ENCODE data around the gene PTPRN2. TPM values are rescaled to one million over a fixed set of nuclear protein-coding genes. Genes with fewer than 3 reads are reported as not detected.

The PTPRN2 gene
- total and polyA plus RNA-seq, 3 experiments from 2014 or later = 0.33 to 1.2 (median 0.42) TPM

- no peaks in the 10 kb centered on the region for H3K36me3 ChIP-seq (ENCODE audit: insufficient read depth, low read length)
- Mint-ChIP-seq H3K27ac (no peak overlapping the region), H3K27me3 (peaks cover 2 to 6% of the 10 kb centered on the region in 2 donors), H3K4me3 (no peak overlapping the region), H3K4me1 (no peaks in the 10 kb centered on the region), H3K9me3 (peaks cover 0 to 7% (median 3%) of the 10 kb centered on the region in 5 donors), H3K36me3 (no peaks in the 10 kb centered on the region)
- H3K27me3 ChIP-seq (ENCODE audit: insufficient read depth, low read length, poor library complexity, severe bottlenecking) = no peaks in the 10 kb centered on the region
- no peaks in the 10 kb centered on the region for H3K4me1 ChIP-seq (ENCODE audit: insufficient read depth, low read length)
- POLR2A ChIA-PET = no interaction called here
- CTCF ChIA-PET = no interaction called here
- DNase-seq = peak in 1 of 5 donors; percentile 26
- H3K9me3 ChIP-seq (ENCODE audit: low read length) = no peaks in the 10 kb centered on the region
- no peak overlapping the region for H3K4me3 ChIP-seq (ENCODE audit: low read length)
- no peak overlapping the region for H3K27ac ChIP-seq (ENCODE audit: low read depth, low read length)
Measured at GRCh38 chr7:158263110-158263963, 324.3 kb downstream of the PTPRN2 start.

DNA sequence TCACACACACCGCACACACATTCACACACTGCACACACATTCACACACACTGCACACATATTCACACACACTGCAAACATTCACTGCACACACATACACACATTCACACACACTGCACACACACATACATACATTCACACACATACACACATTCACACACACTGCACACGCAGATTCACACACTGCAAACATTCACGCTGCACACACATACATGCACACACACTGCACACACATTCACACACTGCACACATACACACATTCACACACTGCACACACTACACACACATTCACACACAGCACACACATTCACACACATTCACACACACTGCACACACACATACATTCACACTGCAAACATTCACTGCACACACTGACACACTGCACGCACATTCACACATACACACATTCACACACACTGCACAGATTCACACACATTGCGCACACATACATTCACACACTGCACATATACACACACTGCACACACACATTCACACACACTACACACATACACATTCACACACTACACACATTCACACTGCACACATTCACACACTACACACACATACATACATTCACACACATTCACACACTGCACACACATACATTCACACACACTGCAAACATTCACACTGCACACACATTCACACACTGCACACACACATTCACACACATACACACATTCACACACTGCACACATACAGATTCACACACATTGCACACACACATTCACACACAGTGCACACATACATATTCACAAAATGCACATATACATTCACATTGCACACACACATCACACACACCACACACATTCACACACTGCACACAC is 325.1 kb downstream of the PTPRN2 start:
- Mint-ChIP-seq H3K4me1 (no peaks in the 10 kb centered on the region), H3K9me3 (peaks cover 0 to 7% (median 3%) of the 10 kb centered on the region in 5 donors)

GRCh38 chr7:158261362-158262235 is 326.0 kb downstream of the PTPRN2 start:
- Histone ChIP-seq H3K4me1 (ENCODE audit: insufficient read depth, low read length) (no peaks in the 10 kb centered on the region), H3K9me3 (ENCODE audit: low read length) (no peaks in the 10 kb centered on the region), H3K4me3 (ENCODE audit: low read length) (no peak overlapping the region), H3K27me3 (ENCODE audit: insufficient read depth, low read length, poor library complexity, severe bottlenecking) (no peaks in the 10 kb centered on the region), H3K36me3 (ENCODE audit: insufficient read depth, low read length) (no peaks in the 10 kb centered on the region), H3K27ac (ENCODE audit: low read depth, low read length) (no peak overlapping the region)
- H3K4me3 Mint-ChIP-seq = no peak overlapping the region
- H3K9me3 Mint-ChIP-seq = peaks cover 0 to 7% (median 3%) of the 10 kb centered on the region in 5 donors
- DNase-seq = no peak
- H3K27me3 Mint-ChIP-seq = peaks cover 2 to 6% of the 10 kb centered on the region in 2 donors
- H3K27ac Mint-ChIP-seq = no peak overlapping the region
- ChIA-PET POLR2A (no interaction called here), CTCF (no interaction called here)
- H3K36me3 Mint-ChIP-seq = no peaks in the 10 kb centered on the region
- H3K4me1 Mint-ChIP-seq = no peaks in the 10 kb centered on the region

More for the DNA sequence above, 325.1 kb downstream of the PTPRN2 start:
- H3K27ac Mint-ChIP-seq = no peak overlapping the region
- CTCF ChIA-PET = no interaction called here
- Histone ChIP-seq H3K4me3 (ENCODE audit: low read length) (no peak overlapping the region), H3K4me1 (ENCODE audit: insufficient read depth, low read length) (no peaks in the 10 kb centered on the region), H3K27ac (ENCODE audit: low read depth, low read length) (no peak overlapping the region), H3K27me3 (ENCODE audit: insufficient read depth, low read length, poor library complexity, severe bottlenecking) (no peaks in the 10 kb centered on the region), H3K36me3 (ENCODE audit: insufficient read depth, low read length) (no peaks in the 10 kb centered on the region), H3K9me3 (ENCODE audit: low read length) (no peaks in the 10 kb centered on the region)
- H3K27me3 Mint-ChIP-seq = peaks cover 2 to 6% of the 10 kb centered on the region in 2 donors
- no peaks in the 10 kb centered on the region for H3K36me3 Mint-ChIP-seq
- DNase-seq = no peak
- POLR2A ChIA-PET = no interaction called here
- H3K4me3 Mint-ChIP-seq = no peak overlapping the region

GRCh38 chr7:158260567-158261361 is 326.9 kb downstream of the PTPRN2 start:
- no peaks in the 10 kb centered on the region for H3K36me3 Mint-ChIP-seq
- H3K9me3 Mint-ChIP-seq = peaks cover 0 to 7% (median 3%) of the 10 kb centered on the region in 5 donors
- H3K36me3 ChIP-seq (ENCODE audit: insufficient read depth, low read length) = no peaks in the 10 kb centered on the region
- ChIA-PET POLR2A (no interaction called here), CTCF (no interaction called here)
- H3K9me3 ChIP-seq (ENCODE audit: low read length) = no peaks in the 10 kb centered on the region
- H3K4me3 ChIP-seq (ENCODE audit: low read length) = no peak overlapping the region
- H3K27me3 ChIP-seq (ENCODE audit: insufficient read depth, low read length, poor library complexity, severe bottlenecking) = no peaks in the 10 kb centered on the region
- H3K4me1 Mint-ChIP-seq = no peaks in the 10 kb centered on the region
- H3K27ac ChIP-seq (ENCODE audit: low read depth, low read length) = no peak overlapping the region
- no peaks in the 10 kb centered on the region for H3K4me1 ChIP-seq (ENCODE audit: insufficient read depth, low read length)
- H3K27ac Mint-ChIP-seq = no peak overlapping the region
- peaks cover 2 to 6% of the 10 kb centered on the region in 2 donors for H3K27me3 Mint-ChIP-seq
- no peak overlapping the region for H3K4me3 Mint-ChIP-seq
- DNase-seq = no peak

- ChIA-PET POLR2A (no interaction called here), CTCF (no interaction called here)
- Mint-ChIP-seq H3K4me3 (no peak overlapping the region), H3K27me3 (peaks cover 2 to 6% of the 10 kb centered on the region in 2 donors), H3K9me3 (peaks cover 0 to 7% (median 3%) of the 10 kb centered on the region in 5 donors), H3K27ac (no peak overlapping the region), H3K4me1 (no peaks in the 10 kb centered on the region), H3K36me3 (no peaks in the 10 kb centered on the region)
- H3K4me1 ChIP-seq (ENCODE audit: insufficient read depth, low read length) = no peaks in the 10 kb centered on the region
- H3K27ac ChIP-seq (ENCODE audit: low read depth, low read length) = no peak overlapping the region
- H3K4me3 ChIP-seq (ENCODE audit: low read length) = no peak overlapping the region
- no peak for DNase-seq
- no peaks in the 10 kb centered on the region for H3K9me3 ChIP-seq (ENCODE audit: low read length)
- H3K27me3 ChIP-seq (ENCODE audit: insufficient read depth, low read length, poor library complexity, severe bottlenecking) = no peaks in the 10 kb centered on the region
- no peaks in the 10 kb centered on the region for H3K36me3 ChIP-seq (ENCODE audit: insufficient read depth, low read length)
Measured at GRCh38 chr7:158259671-158260418, 327.8 kb downstream of the PTPRN2 start.

- Mint-ChIP-seq H3K27me3 (peaks cover 2 to 6% of the 10 kb centered on the region in 2 donors), H3K9me3 (peaks cover 0 to 10% (median 3%) of the 10 kb centered on the region in 5 donors), H3K4me1 (no peaks in the 10 kb centered on the region), H3K27ac (no peak overlapping the region), H3K36me3 (no peaks in the 10 kb centered on the region), H3K4me3 (no peak overlapping the region)
- CTCF ChIA-PET = no interaction called here
- no peak overlapping the region for H3K27ac ChIP-seq (ENCODE audit: low read depth, low read length)
- DNase-seq = no peak
- no peaks in the 10 kb centered on the region for H3K9me3 ChIP-seq (ENCODE audit: low read length)
- POLR2A ChIA-PET = no interaction called here
- no peaks in the 10 kb centered on the region for H3K27me3 ChIP-seq (ENCODE audit: insufficient read depth, low read length, poor library complexity, severe bottlenecking)
- H3K36me3 ChIP-seq (ENCODE audit: insufficient read depth, low read length) = no peaks in the 10 kb centered on the region
- H3K4me3 ChIP-seq (ENCODE audit: low read length) = no peak overlapping the region
- no peaks in the 10 kb centered on the region for H3K4me1 ChIP-seq (ENCODE audit: insufficient read depth, low read length)
Measured at GRCh38 chr7:158259141-158259540, 328.5 kb downstream of the PTPRN2 start.

Measured in CD8-positive, alpha-beta memory T cell (primary cell).